HEK293 (cell line): Measurements from ENCODE around the gene ANGPTL4.

Experiments used
- BCL11A ChIP-seq: fragments of 450-650 bp; formaldehyde crosslinking; IDR thresholded peaks from 2 replicates; pipeline ENCODE4 v1.5.1; 2016; ENCODE audit warnings: low read depth, missing biosample characterization, missing genetic modification characterization
- BCL11B ChIP-seq: fragments of 450-650 bp; formaldehyde crosslinking; IDR thresholded peaks from 2 replicates; pipeline ENCODE4 v1.5.1; 2016; ENCODE audit warnings: low read depth, missing biosample characterization, missing genetic modification characterization
- GLIS1 ChIP-seq: fragments of 450-650 bp; formaldehyde crosslinking; IDR thresholded peaks from 2 replicates; pipeline ENCODE4 v1.5.1; 2016; ENCODE audit warnings: missing biosample characterization, missing genetic modification characterization
- OVOL3 ChIP-seq: fragments of 450-650 bp; formaldehyde crosslinking; IDR thresholded peaks from 2 replicates; pipeline ENCODE4 v1.5.1; 2016; ENCODE audit warnings: missing biosample characterization, missing genetic modification characterization
- REPIN1 ChIP-seq: fragments of 450-650 bp; formaldehyde crosslinking; IDR thresholded peaks from 2 replicates; pipeline ENCODE4 v1.5.1; 2017; ENCODE audit warnings: missing biosample characterization, missing genetic modification characterization, low read depth
- YY1 ChIP-seq: fragments of 450-650 bp; formaldehyde crosslinking; IDR thresholded peaks from 2 replicates; pipeline ENCODE4 v1.5.1; 2018; ENCODE audit warnings: missing biosample characterization, missing genetic modification characterization
- ZIC2 ChIP-seq: fragments of 450-650 bp; formaldehyde crosslinking; IDR thresholded peaks from 2 replicates; pipeline ENCODE4 v1.5.1; 2016; ENCODE audit warnings: missing biosample characterization, missing genetic modification characterization
- ZNF112 ChIP-seq: fragments of 450-650 bp; formaldehyde crosslinking; IDR thresholded peaks from 2 replicates; pipeline ENCODE4 v1.5.0; 2017; ENCODE audit warnings: missing biosample characterization, missing genetic modification characterization
- ZNF214 ChIP-seq: fragments of 450-650 bp; formaldehyde crosslinking; IDR thresholded peaks from 2 replicates; pipeline ENCODE4 v1.5.1; 2017; ENCODE audit warnings: missing biosample characterization, mild to moderate bottlenecking, missing genetic modification characterization, borderline replicate concordance
- ZNF223 ChIP-seq: fragments of 450-650 bp; formaldehyde crosslinking; IDR thresholded peaks from 2 replicates; pipeline ENCODE4 v1.5.1; 2016; ENCODE audit warnings: missing biosample characterization, missing genetic modification characterization
- ZNF239 ChIP-seq: fragments of 450-650 bp; formaldehyde crosslinking; IDR thresholded peaks from 2 replicates; pipeline ENCODE4 v1.5.1; 2016; ENCODE audit warnings: missing biosample characterization, missing genetic modification characterization
- ZNF449 ChIP-seq: fragments of 450-650 bp; formaldehyde crosslinking; IDR thresholded peaks from 2 replicates; pipeline ENCODE4 v1.5.1; 2017; ENCODE audit warnings: missing biosample characterization, mild to moderate bottlenecking, missing genetic modification characterization, moderate library complexity
- ZNF473 ChIP-seq: fragments of 450-650 bp; formaldehyde crosslinking; IDR thresholded peaks from 2 replicates; pipeline ENCODE4 v1.5.1; 2017; ENCODE audit warnings: missing biosample characterization, missing genetic modification characterization
- ZNF510 ChIP-seq: fragments of 450-650 bp; formaldehyde crosslinking; IDR thresholded peaks from 2 replicates; pipeline ENCODE4 v1.5.1; 2018; ENCODE audit warnings: mild to moderate bottlenecking, missing genetic modification characterization, missing biosample characterization; ENCODE audit not compliant: insufficient replicate concordance
- ZNF549 ChIP-seq: fragments of 450-650 bp; IDR thresholded peaks from 2 replicates; pipeline ENCODE4 v1.5.1; 2018; ENCODE audit warnings: missing biosample characterization, missing genetic modification characterization, mild to moderate bottlenecking, inconsistent platforms, moderate library complexity
- ZNF585B ChIP-seq: fragments of 450-650 bp; formaldehyde crosslinking; IDR thresholded peaks from 2 replicates; pipeline ENCODE4 v1.5.1; 2016; ENCODE audit warnings: missing biosample characterization, missing genetic modification characterization
- ZNF624 ChIP-seq: fragments of 450-650 bp; formaldehyde crosslinking; IDR thresholded peaks from 2 replicates; pipeline ENCODE4 v1.5.1; 2017; ENCODE audit warnings: missing biosample characterization, missing genetic modification characterization
- ZNF629 ChIP-seq: fragments of 450-650 bp; formaldehyde crosslinking; IDR thresholded peaks from 2 replicates; pipeline ENCODE4 v1.5.1; 2017; ENCODE audit warnings: missing biosample characterization, missing genetic modification characterization
- ZNF670 ChIP-seq: fragments of 450-650 bp; formaldehyde crosslinking; IDR thresholded peaks from 2 replicates; pipeline ENCODE4 v1.5.1; 2016; ENCODE audit warnings: missing biosample characterization, missing genetic modification characterization, low read depth
- ZNF677 ChIP-seq: fragments of 450-650 bp; IDR thresholded peaks from 2 replicates; pipeline ENCODE4 v1.5.0; 2018; ENCODE audit warnings: missing biosample characterization, mild to moderate bottlenecking, missing genetic modification characterization, moderate library complexity
- ZNF76 ChIP-seq: fragments of 450-650 bp; formaldehyde crosslinking; IDR thresholded peaks from 2 replicates; pipeline ENCODE4; 2016; ENCODE audit warnings: low read depth, missing biosample characterization, missing genetic modification characterization, borderline replicate concordance
- TF ChIP-seq, protein P1 (sequence below): fragments of 450-650 bp; formaldehyde crosslinking; IDR thresholded peaks from 2 replicates; pipeline ENCODE4 v1.5.1; 2017; ENCODE audit warnings: missing biosample characterization, missing genetic modification characterization
- TF ChIP-seq, protein P2 (sequence below): fragments of 450-650 bp; formaldehyde crosslinking; IDR thresholded peaks from 2 replicates; pipeline ENCODE4 v1.5.1; 2016; ENCODE audit warnings: missing biosample characterization, missing genetic modification characterization
- TF ChIP-seq, protein P3 (sequence below): fragments of 450-650 bp; formaldehyde crosslinking; IDR thresholded peaks from 2 replicates; pipeline ENCODE4 v1.5.1; 2016; ENCODE audit warnings: missing biosample characterization, missing genetic modification characterization
- TF ChIP-seq, protein P4 (sequence below): fragments of 450-650 bp; formaldehyde crosslinking; conservative IDR thresholded peaks from 2 replicates; pipeline ENCODE4 v1.5.1; 2016; ENCODE audit warnings: low read depth, missing biosample characterization, missing genetic modification characterization

Gene ANGPTL4

DNA sequence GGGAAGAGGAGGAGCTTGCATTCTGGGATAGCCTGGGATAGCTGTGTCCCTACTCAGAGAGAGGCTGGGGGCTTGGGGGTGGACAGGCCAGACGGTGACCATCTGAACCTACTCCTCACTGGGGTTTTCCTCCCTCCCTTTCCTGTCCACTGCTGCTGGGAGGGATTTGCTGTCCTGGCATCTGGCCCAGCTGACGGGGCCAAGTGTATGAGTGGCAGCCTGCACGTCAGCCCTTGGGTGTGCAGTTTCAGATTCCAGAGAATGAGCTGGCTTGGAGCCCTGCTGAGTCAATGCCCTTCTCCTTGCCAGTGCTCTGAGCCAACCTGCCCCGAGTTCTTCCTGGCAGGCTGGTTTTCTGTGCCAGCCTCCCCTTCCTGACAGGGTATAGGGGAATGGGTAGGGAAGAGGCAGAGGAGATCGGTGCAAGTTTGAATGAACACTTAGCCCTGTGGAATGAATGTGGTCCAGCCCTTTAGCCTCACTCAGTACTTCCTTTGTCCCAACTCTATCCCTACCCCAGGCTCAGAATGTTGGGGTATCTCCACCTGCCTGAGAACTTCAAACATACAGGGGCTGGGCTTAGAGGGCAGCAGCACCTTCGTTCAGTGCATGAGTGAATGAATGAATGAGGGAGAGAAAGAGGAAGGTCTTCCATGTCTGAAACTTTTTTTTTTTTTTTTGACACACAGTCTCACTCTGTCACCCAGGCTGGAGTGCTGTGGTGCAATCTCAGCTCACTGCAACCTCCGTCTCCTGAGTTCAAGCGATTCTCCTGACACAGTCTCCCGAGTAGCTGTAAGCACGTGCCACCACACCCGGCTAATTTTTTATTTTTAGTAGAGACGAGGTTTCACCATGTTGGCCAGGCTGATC is 1.8 kb upstream of the ANGPTL4 start (continued):
- no peak for TF ChIP-seq ZNF473 (tag by site-specific recombination)
- TF ChIP-seq ZNF112 (tag by site-specific recombination) = no peak
- TF ChIP-seq ZNF214 = no peak
- TF ChIP-seq, protein P1, sequence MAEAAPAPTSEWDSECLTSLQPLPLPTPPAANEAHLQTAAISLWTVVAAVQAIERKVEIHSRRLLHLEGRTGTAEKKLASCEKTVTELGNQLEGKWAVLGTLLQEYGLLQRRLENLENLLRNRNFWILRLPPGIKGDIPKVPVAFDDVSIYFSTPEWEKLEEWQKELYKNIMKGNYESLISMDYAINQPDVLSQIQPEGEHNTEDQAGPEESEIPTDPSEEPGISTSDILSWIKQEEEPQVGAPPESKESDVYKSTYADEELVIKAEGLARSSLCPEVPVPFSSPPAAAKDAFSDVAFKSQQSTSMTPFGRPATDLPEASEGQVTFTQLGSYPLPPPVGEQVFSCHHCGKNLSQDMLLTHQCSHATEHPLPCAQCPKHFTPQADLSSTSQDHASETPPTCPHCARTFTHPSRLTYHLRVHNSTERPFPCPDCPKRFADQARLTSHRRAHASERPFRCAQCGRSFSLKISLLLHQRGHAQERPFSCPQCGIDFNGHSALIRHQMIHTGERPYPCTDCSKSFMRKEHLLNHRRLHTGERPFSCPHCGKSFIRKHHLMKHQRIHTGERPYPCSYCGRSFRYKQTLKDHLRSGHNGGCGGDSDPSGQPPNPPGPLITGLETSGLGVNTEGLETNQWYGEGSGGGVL (tag by site-specific recombination) = no peak
- 0 out of 2 replicates have a peak, but pooled peaks have one; percentile 11 for TF ChIP-seq ZIC2
- TF ChIP-seq ZNF585B (tag by site-specific recombination) = no peak
- no peak for TF ChIP-seq ZNF223
- no peak for TF ChIP-seq YY1 (tag by site-specific recombination)
- TF ChIP-seq ZNF677 (tag by site-specific recombination) = no peak
- TF ChIP-seq GLIS1 (tag by site-specific recombination) = peak; percentile 64
- TF ChIP-seq ZNF629 (tag by site-specific recombination) = peak; percentile 70
- TF ChIP-seq OVOL3 (tag by site-specific recombination) = no peak
- TF ChIP-seq, protein P2, sequence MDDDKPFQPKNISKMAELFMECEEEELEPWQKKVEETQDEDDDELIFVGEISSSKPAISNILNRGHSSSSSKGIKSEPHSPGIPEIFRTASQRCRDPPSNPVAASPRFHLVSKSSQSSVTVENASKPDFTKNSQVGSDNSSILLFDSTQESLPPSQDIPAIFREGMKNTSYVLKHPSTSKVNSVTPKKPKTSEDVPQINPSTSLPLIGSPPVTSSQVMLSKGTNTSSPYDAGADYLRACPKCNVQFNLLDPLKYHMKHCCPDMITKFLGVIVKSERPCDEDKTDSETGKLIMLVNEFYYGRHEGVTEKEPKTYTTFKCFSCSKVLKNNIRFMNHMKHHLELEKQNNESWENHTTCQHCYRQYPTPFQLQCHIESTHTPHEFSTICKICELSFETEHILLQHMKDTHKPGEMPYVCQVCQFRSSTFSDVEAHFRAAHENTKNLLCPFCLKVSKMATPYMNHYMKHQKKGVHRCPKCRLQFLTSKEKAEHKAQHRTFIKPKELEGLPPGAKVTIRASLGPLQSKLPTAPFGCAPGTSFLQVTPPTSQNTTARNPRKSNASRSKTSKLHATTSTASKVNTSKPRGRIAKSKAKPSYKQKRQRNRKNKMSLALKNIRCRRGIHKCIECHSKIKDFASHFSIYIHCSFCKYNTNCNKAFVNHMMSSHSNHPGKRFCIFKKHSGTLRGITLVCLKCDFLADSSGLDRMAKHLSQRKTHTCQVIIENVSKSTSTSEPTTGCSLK (tag by site-specific recombination) = no peak
- TF ChIP-seq, protein P3, sequence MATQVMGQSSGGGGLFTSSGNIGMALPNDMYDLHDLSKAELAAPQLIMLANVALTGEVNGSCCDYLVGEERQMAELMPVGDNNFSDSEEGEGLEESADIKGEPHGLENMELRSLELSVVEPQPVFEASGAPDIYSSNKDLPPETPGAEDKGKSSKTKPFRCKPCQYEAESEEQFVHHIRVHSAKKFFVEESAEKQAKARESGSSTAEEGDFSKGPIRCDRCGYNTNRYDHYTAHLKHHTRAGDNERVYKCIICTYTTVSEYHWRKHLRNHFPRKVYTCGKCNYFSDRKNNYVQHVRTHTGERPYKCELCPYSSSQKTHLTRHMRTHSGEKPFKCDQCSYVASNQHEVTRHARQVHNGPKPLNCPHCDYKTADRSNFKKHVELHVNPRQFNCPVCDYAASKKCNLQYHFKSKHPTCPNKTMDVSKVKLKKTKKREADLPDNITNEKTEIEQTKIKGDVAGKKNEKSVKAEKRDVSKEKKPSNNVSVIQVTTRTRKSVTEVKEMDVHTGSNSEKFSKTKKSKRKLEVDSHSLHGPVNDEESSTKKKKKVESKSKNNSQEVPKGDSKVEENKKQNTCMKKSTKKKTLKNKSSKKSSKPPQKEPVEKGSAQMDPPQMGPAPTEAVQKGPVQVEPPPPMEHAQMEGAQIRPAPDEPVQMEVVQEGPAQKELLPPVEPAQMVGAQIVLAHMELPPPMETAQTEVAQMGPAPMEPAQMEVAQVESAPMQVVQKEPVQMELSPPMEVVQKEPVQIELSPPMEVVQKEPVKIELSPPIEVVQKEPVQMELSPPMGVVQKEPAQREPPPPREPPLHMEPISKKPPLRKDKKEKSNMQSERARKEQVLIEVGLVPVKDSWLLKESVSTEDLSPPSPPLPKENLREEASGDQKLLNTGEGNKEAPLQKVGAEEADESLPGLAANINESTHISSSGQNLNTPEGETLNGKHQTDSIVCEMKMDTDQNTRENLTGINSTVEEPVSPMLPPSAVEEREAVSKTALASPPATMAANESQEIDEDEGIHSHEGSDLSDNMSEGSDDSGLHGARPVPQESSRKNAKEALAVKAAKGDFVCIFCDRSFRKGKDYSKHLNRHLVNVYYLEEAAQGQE (tag by site-specific recombination) = no peak
- no peak for TF ChIP-seq BCL11B (tag by site-specific recombination)
- TF ChIP-seq ZNF624 (tag by site-specific recombination) = no peak
- TF ChIP-seq ZNF510 (tag by site-specific recombination) = no peak
- TF ChIP-seq ZNF239 = peak; percentile 51; the same call in 1 of the 2 replicates
- no peak for TF ChIP-seq ZNF449 (tag by site-specific recombination)
- TF ChIP-seq, protein P4, sequence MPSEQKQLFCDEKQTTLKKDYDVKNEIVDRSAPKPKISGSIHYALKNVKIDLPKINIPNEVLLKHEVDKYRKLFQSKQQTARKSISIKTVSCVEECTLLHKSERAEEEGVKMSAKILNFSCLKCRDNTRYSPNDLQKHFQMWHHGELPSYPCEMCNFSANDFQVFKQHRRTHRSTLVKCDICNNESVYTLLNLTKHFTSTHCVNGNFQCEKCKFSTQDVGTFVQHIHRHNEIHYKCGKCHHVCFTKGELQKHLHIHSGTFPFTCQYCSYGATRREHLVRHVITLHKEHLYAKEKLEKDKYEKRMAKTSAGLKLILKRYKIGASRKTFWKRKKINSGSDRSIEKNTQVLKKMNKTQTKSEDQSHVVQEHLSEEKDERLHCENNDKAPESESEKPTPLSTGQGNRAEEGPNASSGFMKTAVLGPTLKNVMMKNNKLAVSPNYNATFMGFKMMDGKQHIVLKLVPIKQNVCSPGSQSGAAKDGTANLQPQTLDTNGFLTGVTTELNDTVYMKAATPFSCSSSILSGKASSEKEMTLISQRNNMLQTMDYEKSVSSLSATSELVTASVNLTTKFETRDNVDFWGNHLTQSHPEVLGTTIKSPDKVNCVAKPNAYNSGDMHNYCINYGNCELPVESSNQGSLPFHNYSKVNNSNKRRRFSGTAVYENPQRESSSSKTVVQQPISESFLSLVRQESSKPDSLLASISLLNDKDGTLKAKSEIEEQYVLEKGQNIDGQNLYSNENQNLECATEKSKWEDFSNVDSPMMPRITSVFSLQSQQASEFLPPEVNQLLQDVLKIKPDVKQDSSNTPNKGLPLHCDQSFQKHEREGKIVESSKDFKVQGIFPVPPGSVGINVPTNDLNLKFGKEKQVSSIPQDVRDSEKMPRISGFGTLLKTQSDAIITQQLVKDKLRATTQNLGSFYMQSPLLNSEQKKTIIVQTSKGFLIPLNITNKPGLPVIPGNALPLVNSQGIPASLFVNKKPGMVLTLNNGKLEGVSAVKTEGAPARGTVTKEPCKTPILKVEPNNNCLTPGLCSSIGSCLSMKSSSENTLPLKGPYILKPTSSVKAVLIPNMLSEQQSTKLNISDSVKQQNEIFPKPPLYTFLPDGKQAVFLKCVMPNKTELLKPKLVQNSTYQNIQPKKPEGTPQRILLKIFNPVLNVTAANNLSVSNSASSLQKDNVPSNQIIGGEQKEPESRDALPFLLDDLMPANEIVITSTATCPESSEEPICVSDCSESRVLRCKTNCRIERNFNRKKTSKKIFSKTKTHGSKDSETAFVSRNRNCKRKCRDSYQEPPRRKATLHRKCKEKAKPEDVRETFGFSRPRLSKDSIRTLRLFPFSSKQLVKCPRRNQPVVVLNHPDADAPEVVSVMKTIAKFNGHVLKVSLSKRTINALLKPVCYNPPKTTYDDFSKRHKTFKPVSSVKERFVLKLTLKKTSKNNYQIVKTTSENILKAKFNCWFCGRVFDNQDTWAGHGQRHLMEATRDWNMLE (tag by site-specific recombination) = no peak
- 0 out of 2 replicates have a peak, but pooled peaks have one; percentile 2 for TF ChIP-seq BCL11A
- 0 out of 2 replicates have a peak, but pooled peaks have one; percentile 19 for TF ChIP-seq ZNF76 (tag by site-specific recombination)
- TF ChIP-seq REPIN1 (tag by site-specific recombination) = no peak
- TF ChIP-seq ZNF549 = no peak
- TF ChIP-seq ZNF670 (tag by site-specific recombination) = no peak
